A549 (cell line): Measurements from ENCODE around the gene C5orf63. TPM values are rescaled to one million over a fixed set of nuclear protein-coding genes. Genes with fewer than 3 reads are reported as not detected.

Experiments used
- ATAC-seq, 2 experiments: fragments of 200-7000 bp in 1 of 2; fragments of >200 bp in 1 of 2; cut with Nextera tagmentation in 1 of 2; cut with Tn5 transposase in 1 of 2; 3 replicates each; pipeline versions ENCODE4 v1.8.0 to v1.9.1; 2018 to 2020; ENCODE audit warnings: mild to moderate bottlenecking in 1 of 2, moderate library complexity in 1 of 2
- CTCF ChIA-PET: fragments of 300-600 bp; sonication (Branson Sonifier 250); formaldehyde crosslinking; extraction: SDS; loops from one replicate; lab custom pipeline; 2021; ENCODE audit warnings: antibody characterized with exemption, inconsistent platforms; lab: Yijun Ruan, JAX
- POLR2A ChIA-PET: fragments of 350-600 bp; formaldehyde crosslinking; extraction: SDS; loops from one replicate; lab custom pipeline; 2021; ENCODE audit warnings: antibody characterized with exemption, inconsistent platforms; lab: Yijun Ruan, JAX
- DNase-seq, 2 experiments: peaks; one replicate each; pipeline versions ENCODE4 v3.0.0 to v3.0.0-alpha.2; 2011 to 2016; ENCODE audit warnings: low read depth in 1 of 2, low spot score in 1 of 2
- FAIRE-seq: peaks from 2 replicates; lab custom pipeline; 2011; peaks lifted over from hg19 to GRCh38; lab: Jason Lieb, UNC
- H3K27ac ChIP-seq, 2 experiments: fragments of >200 bp; sonication (Bioruptor Twin); formaldehyde crosslinking; 3 replicates each; pipeline ENCODE4 v1.5.1; 2016 to 2017
- H3K4me1 ChIP-seq: fragments of >200 bp; sonication (Bioruptor Twin); formaldehyde crosslinking; 3 replicates; pipeline ENCODE4 v1.6.1; 2016
- H3K4me2 ChIP-seq: fragments of >200 bp; sonication (Bioruptor Twin); formaldehyde crosslinking; 3 replicates; pipeline ENCODE4 v1.6.1; 2016
- H3K4me3 ChIP-seq: fragments of >200 bp; sonication (Bioruptor Twin); formaldehyde crosslinking; 3 replicates; pipeline ENCODE4 v1.5.1; 2016
- H3K9me3 ChIP-seq: fragments of >200 bp; sonication (Bioruptor Twin); formaldehyde crosslinking; 3 replicates; pipeline ENCODE4 v1.6.1; 2016
- CBX2 ChIP-seq: fragments of 200-600 bp; sonication (generic); IDR thresholded peaks from 2 replicates; pipeline ENCODE4 v1.6.1; 2016; ENCODE audit warnings: low read depth, mild to moderate bottlenecking, borderline replicate concordance
- CBX8 ChIP-seq: fragments of 200-600 bp; sonication (generic); IDR thresholded peaks from 2 replicates; pipeline ENCODE4 v1.6.1; 2016
- CEBPB ChIP-seq, 2 experiments: fragments of >200 bp in 1 of 2; sonication (Bioruptor Twin) in 1 of 2; formaldehyde crosslinking in 1 of 2; IDR thresholded peaks; 2 replicates each; pipeline ENCODE4 v1.6.1; 2012 to 2016
- EHF ChIP-seq: fragments of 250-450 bp; sonication (Bioruptor Pico); IDR thresholded peaks from 2 replicates; pipeline ENCODE4 v1.5.0; 2020; ENCODE audit warnings: mild to moderate bottlenecking
- EP300 ChIP-seq, 2 experiments: fragments of >200 bp; sonication (Bioruptor Twin); formaldehyde crosslinking; IDR thresholded peaks; 2 replicates in 1 of 2; 3 replicates in 1 of 2; pipeline ENCODE4 v1.6.1; 2016 to 2017
- ESRRA ChIP-seq: fragments of 150-350 bp; IDR thresholded peaks from 2 replicates; pipeline ENCODE4 v1.6.1; 2014; ENCODE audit warnings: mild to moderate bottlenecking, low read length, borderline replicate concordance
- FOSB ChIP-seq: fragments of 250-450 bp; sonication (Bioruptor Pico); IDR thresholded peaks from 2 replicates; pipeline ENCODE4 v1.5.0; 2020; ENCODE audit warnings: mild to moderate bottlenecking, moderate library complexity
- HDAC2 ChIP-seq: fragments of 200-600 bp; sonication (generic); IDR thresholded peaks from 2 replicates; pipeline ENCODE4 v1.6.1; 2016
- HEYL ChIP-seq: fragments of 250-450 bp; sonication (Bioruptor Pico); IDR thresholded peaks from 2 replicates; pipeline ENCODE4 v1.8.0; 2021; ENCODE audit warnings: mild to moderate bottlenecking, moderate library complexity
- HOXA7 ChIP-seq: fragments of 250-450 bp; sonication (Bioruptor Pico); IDR thresholded peaks from 2 replicates; pipeline ENCODE4 v1.5.0; 2020; ENCODE audit warnings: mild to moderate bottlenecking, moderate library complexity
- KDM5A ChIP-seq: fragments of 200-600 bp; sonication (generic); IDR thresholded peaks from 2 replicates; pipeline ENCODE4 v1.6.1; 2016; ENCODE audit warnings: antibody characterized with exemption, mild to moderate bottlenecking
- MAFK ChIP-seq: fragments of 450-650 bp; IDR thresholded peaks from 2 replicates; pipeline ENCODE4 v1.6.1; 2014; ENCODE audit not compliant: partially characterized antibody
- MAZ ChIP-seq: fragments of 150-350 bp; IDR thresholded peaks from 2 replicates; pipeline ENCODE4 v1.6.1; 2014; ENCODE audit warnings: antibody characterized with exemption, low read depth, low read length, borderline replicate concordance
- MYC ChIP-seq: IDR thresholded peaks from 2 replicates; pipeline ENCODE4 v1.6.1; 2012; ENCODE audit warnings: mild to moderate bottlenecking, inconsistent platforms, low read length, improper control_type of control experiment, borderline replicate concordance
- POLR2A ChIP-seq: IDR thresholded peaks from 2 replicates; pipeline ENCODE4 v1.6.1; 2012; ENCODE audit warnings: mild to moderate bottlenecking, low read length
- POLR2AphosphoS2 ChIP-seq: conservative IDR thresholded peaks from 2 replicates; pipeline ENCODE4 v1.6.1; 2012; ENCODE audit warnings: low read length, improper control_type of control experiment, inconsistent platforms
- RAD21 ChIP-seq, 2 experiments: fragments of >200 bp in 1 of 2; sonication (Bioruptor Twin) in 1 of 2; formaldehyde crosslinking in 1 of 2; IDR thresholded peaks in 1 of 2; conservative IDR thresholded peaks in 1 of 2; 2 replicates in 1 of 2; 3 replicates in 1 of 2; pipeline ENCODE4 v1.6.1; 2012 to 2018; ENCODE audit warnings: inconsistent platforms in 1 of 2
- RARB ChIP-seq: fragments of 250-450 bp; sonication (Bioruptor Pico); IDR thresholded peaks from 2 replicates; pipeline ENCODE4 v1.8.0; 2021; ENCODE audit warnings: mild to moderate bottlenecking, moderate library complexity
- RCOR1 ChIP-seq: fragments of 150-350 bp; IDR thresholded peaks from 2 replicates; pipeline ENCODE4 v1.6.1; 2014; ENCODE audit warnings: antibody characterized with exemption, low read length, low read depth
- RFX5 ChIP-seq: fragments of 450-650 bp; IDR thresholded peaks from 2 replicates; pipeline ENCODE4 v1.7.1; 2014; ENCODE audit warnings: antibody characterized with exemption, mild to moderate bottlenecking, moderate library complexity
- RNF2 ChIP-seq: fragments of 200-600 bp; sonication (generic); IDR thresholded peaks from 2 replicates; pipeline ENCODE4 v1.6.1; 2016; ENCODE audit warnings: low read depth, mild to moderate bottlenecking, antibody characterized with exemption, moderate library complexity, borderline replicate concordance
- SREBF2 ChIP-seq: fragments of 450-650 bp; IDR thresholded peaks from 2 replicates; pipeline ENCODE4 v1.6.1; 2014; ENCODE audit warnings: mild to moderate bottlenecking, moderate library complexity
- WGBS: methylation state at CpG from one replicate; pipeline ENCODE4 v1.1.6; 2017; ENCODE audit errors: missing lambda C conversion rate; 5-methylcytosine and 5-hydroxymethylcytosine counted together
- polyA plus RNA-seq, 4 experiments: library from polyadenylated mRNA; depleted of rRNA in 3 of 4; stranded (reverse); fragments of >200 nt; fragmentation: RNase III in 1 of 4; extraction: RNeasy Plus Mini Kit Qiagen cat#74134 plus additional on column Dnase treatment in 1 of 4; gene quantifications; 2 replicates in 3 of 4; 3 replicates in 1 of 4; pipeline ENCODE4 v1.2.3, GENCODE V29; 2011 to 2017
- TF ChIP-seq, protein P1 (sequence below): fragments of 450-650 bp; IDR thresholded peaks from 2 replicates; pipeline ENCODE4 v1.6.1; 2014; ENCODE audit warnings: antibody characterized with exemption
- TF ChIP-seq, protein P2 (sequence below): fragments of 150-350 bp; IDR thresholded peaks from 2 replicates; pipeline ENCODE4 v1.6.1; 2014; ENCODE audit warnings: low read depth, mild to moderate bottlenecking, low read length
- TF ChIP-seq, protein P3 (sequence below): fragments of 250-450 bp; sonication (Bioruptor Pico); IDR thresholded peaks from 2 replicates; pipeline ENCODE4 v1.5.0; 2020; ENCODE audit warnings: low read depth, mild to moderate bottlenecking, moderate library complexity
- TF ChIP-seq, protein P4 (sequence below): IDR thresholded peaks from 2 replicates; pipeline ENCODE4 v1.6.1; 2012
- TF ChIP-seq, protein P5 (sequence below): IDR thresholded peaks from 2 replicates; pipeline ENCODE4 v1.6.1; 2012

The C5orf63 gene
- polyA plus RNA-seq, 2 of the 4 experiments (the other 2 are of a cell fraction) = 4.1 to 10.9 TPM

DNA sequence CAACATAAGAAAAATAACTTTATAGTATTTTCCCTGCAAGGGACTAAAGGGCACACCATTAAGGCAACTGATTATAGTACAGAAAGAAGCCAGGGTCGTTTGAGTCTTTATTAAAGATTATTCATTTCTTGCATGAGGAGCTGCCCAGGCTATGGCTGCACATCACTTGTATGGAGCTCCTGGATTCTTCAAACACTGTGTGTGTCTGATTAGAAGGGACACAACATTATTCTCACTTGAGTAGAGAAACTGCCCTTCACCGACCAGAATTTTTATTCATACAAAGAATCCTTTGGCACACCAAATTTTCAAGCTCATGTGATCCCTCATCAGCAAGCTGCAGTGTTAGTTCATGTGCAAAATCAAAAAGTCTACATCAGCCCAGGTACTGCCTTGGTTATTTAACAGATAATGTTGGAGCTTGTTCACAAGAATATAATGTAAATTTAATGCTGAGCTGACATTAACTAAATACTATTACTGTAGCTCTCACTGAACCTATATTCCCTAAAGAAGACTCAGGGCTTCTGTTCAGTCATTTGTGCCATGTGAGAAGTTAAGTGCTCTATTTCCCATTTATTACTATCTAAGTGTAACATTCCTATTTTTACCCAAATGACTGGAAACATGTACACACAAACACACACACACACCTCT is 9.9 kb downstream of the C5orf63 start:
- Histone ChIP-seq H3K4me2 (no peak overlapping the region), H3K9me3 (no peaks in the 10 kb centered on the region)
- FAIRE-seq (no peak), DNase-seq (no peak)
- no peak for TF ChIP-seq FOSB (CRISPR knock-in tag)
- TF ChIP-seq ESRRA = no peak
- TF ChIP-seq MAFK = peak; percentile 71
- TF ChIP-seq, all 56 proteins: peak for 1
- Histone ChIP-seq H3K27ac (no peak overlapping the region), H3K4me3 (no peak overlapping the region), H3K4me1 (no peaks in the 10 kb centered on the region)
- ATAC-seq = no peak
- ChIA-PET CTCF (no interaction called here), POLR2A (no interaction called here)
- WGBS = 27% methylated on average over 2 of the region's 2 CpGs

DNA sequence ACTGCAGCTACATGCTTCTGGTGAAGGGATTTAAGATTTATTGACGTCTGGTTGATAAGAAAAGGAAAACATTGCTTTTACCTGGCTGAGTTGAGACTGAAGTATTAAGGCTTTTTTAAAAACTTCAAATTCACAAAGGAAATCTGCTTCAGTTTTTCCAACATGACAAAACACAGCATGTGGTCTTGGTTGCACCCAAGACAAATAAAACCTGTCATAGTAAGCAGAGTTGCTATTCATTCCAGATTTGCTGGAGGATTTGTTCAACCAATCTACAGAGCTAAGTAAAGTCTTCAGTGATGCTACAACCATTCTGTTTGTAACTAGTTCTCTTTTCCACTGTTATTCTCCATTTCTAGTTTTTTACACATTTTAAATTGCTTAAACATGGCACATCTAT is 11.3 kb downstream of the C5orf63 start:
- FAIRE-seq (no peak), ATAC-seq (no peak), DNase-seq (no peak)
- TF ChIP-seq MYC (no peak), RARB (CRISPR knock-in tag) (no peak), CEBPB (IDR thresholded peaks at IDR 0.05) (no peak), RAD21 (conservative IDR thresholded peaks at IDR 0.05 in 1 of 2, IDR thresholded peaks at IDR 0.05 in 1 of 2) (no peak), HEYL (CRISPR knock-in tag) (no peak)
- TF ChIP-seq, protein P1, sequence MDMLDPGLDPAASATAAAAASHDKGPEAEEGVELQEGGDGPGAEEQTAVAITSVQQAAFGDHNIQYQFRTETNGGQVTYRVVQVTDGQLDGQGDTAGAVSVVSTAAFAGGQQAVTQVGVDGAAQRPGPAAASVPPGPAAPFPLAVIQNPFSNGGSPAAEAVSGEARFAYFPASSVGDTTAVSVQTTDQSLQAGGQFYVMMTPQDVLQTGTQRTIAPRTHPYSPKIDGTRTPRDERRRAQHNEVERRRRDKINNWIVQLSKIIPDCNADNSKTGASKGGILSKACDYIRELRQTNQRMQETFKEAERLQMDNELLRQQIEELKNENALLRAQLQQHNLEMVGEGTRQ = no peak
- H3K4me2 ChIP-seq = no peak overlapping the region
- CTCF ChIA-PET = no interaction called here
- no peaks in the 10 kb centered on the region for H3K9me3 ChIP-seq
- H3K4me3 ChIP-seq = no peak overlapping the region
- POLR2A ChIA-PET = no interaction called here
- no peak overlapping the region for H3K27ac ChIP-seq
- H3K4me1 ChIP-seq = no peaks in the 10 kb centered on the region
- 56% methylated on average over 1 of the region's 1 CpG for WGBS

DNA sequence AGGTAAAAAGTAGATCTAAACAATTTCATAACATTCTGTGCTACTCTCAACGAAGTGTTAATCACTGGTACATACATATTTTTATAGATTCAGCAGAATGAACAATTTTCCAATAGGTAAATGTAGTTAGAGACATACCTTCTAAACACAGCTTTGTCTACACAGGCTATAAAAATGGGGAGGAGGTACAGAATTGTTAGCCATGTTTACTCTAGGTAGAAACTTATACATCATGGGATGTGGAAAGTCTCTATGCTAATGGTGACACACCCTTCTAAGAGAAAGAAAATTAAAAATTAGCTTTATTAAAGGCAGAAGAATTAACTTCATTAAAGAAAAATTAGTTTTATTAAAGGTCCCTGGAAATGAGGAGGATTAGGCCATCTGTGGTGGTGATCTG is 11.8 kb downstream of the C5orf63 start:
- CTCF ChIA-PET = interaction anchor here (0.6 kb wide), 1 partner anchor 833 kb away, joined by 3 read pairs; no protein-coding TSS in a partner anchor
- FAIRE-seq = no peak
- no peak overlapping the region for H3K4me2 ChIP-seq
- no peaks in the 10 kb centered on the region for H3K9me3 ChIP-seq
- TF ChIP-seq POLR2AphosphoS2 = no peak
- TF ChIP-seq MAZ = no peak
- TF ChIP-seq HDAC2 = no peak
- TF ChIP-seq, protein P2, sequence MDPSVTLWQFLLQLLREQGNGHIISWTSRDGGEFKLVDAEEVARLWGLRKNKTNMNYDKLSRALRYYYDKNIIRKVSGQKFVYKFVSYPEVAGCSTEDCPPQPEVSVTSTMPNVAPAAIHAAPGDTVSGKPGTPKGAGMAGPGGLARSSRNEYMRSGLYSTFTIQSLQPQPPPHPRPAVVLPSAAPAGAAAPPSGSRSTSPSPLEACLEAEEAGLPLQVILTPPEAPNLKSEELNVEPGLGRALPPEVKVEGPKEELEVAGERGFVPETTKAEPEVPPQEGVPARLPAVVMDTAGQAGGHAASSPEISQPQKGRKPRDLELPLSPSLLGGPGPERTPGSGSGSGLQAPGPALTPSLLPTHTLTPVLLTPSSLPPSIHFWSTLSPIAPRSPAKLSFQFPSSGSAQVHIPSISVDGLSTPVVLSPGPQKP = no peak
- TF ChIP-seq CBX2 = no peak
- TF ChIP-seq EHF (CRISPR knock-in tag) = no peak
- TF ChIP-seq SREBF2 = no peak
- TF ChIP-seq, protein P3, sequence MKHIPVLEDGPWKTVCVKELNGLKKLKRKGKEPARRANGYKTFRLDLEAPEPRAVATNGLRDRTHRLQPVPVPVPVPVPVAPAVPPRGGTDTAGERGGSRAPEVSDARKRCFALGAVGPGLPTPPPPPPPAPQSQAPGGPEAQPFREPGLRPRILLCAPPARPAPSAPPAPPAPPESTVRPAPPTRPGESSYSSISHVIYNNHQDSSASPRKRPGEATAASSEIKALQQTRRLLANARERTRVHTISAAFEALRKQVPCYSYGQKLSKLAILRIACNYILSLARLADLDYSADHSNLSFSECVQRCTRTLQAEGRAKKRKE (CRISPR knock-in tag) = no peak
- 12% methylated on average over 1 of the region's 1 CpG for WGBS
- DNase-seq = no peak
- no peak for ATAC-seq
- no peak overlapping the region for H3K27ac ChIP-seq
- H3K4me3 ChIP-seq = no peak overlapping the region
- POLR2A ChIA-PET = no interaction called here
- no peaks in the 10 kb centered on the region for H3K4me1 ChIP-seq

DNA sequence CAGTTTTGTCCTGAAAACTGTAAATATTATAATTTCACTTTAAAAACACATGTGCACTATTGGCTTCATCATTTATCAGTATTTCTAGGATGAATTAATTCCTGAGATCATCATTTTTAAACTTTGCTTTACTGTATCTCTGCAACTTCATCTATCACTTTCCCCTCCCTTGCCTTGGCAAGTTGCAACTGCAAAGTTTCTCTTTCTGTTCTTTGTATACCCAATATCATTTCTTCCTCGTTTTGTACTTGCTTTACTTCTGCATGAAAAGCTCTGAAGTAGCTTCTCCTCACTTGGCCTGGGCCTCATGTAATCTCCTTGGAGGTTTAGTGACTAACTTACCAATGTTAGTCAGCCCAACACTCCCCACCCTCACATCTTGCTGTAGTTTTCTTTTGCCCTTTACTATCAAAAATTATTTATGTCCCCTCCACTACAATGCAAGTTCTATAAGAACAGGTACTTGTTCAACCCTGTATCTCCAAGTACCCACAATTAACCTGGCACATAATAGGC is 12.8 kb downstream of the C5orf63 start:
- Histone ChIP-seq H3K9me3 (no peaks in the 10 kb centered on the region), H3K4me1 (no peaks in the 10 kb centered on the region), H3K27ac (no peak overlapping the region), H3K4me2 (no peak overlapping the region), H3K4me3 (no peak overlapping the region)
- DNase-seq (no peak), FAIRE-seq (no peak), ATAC-seq (no peak)
- CTCF ChIA-PET = interaction anchor here (0.6 to 1.0 kb wide), 2 partner anchors 14 to 638 kb away, joined by 3 read pairs; no protein-coding TSS in a partner anchor
- POLR2A ChIA-PET = no interaction called here
- WGBS = 14% methylated on average over 1 of the region's 1 CpG
- TF ChIP-seq POLR2A (no peak), HOXA7 (CRISPR knock-in tag) (no peak), ESRRA (no peak), RCOR1 (no peak), RNF2 (no peak), KDM5A (no peak), EP300 (IDR thresholded peaks at IDR 0.05) (no peak), CBX2 (no peak), CBX8 (no peak), RFX5 (no peak), HEYL (CRISPR knock-in tag) (no peak)
- TF ChIP-seq, protein P4, sequence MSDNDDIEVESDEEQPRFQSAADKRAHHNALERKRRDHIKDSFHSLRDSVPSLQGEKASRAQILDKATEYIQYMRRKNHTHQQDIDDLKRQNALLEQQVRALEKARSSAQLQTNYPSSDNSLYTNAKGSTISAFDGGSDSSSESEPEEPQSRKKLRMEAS = no peak
- TF ChIP-seq, protein P3 (CRISPR knock-in tag) = no peak
- TF ChIP-seq, protein P5, sequence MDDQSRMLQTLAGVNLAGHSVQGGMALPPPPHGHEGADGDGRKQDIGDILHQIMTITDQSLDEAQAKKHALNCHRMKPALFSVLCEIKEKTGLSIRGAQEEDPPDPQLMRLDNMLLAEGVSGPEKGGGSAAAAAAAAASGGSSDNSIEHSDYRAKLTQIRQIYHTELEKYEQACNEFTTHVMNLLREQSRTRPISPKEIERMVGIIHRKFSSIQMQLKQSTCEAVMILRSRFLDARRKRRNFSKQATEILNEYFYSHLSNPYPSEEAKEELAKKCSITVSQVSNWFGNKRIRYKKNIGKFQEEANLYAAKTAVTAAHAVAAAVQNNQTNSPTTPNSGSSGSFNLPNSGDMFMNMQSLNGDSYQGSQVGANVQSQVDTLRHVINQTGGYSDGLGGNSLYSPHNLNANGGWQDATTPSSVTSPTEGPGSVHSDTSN = no peak
